ENCODE measurements around the gene BMP7. TPM values are rescaled to one million over a fixed set of nuclear protein-coding genes. Genes with fewer than 3 reads are reported as not detected.

Gene BMP7
- total RNA-seq, 1 donor: not detected

DNA sequence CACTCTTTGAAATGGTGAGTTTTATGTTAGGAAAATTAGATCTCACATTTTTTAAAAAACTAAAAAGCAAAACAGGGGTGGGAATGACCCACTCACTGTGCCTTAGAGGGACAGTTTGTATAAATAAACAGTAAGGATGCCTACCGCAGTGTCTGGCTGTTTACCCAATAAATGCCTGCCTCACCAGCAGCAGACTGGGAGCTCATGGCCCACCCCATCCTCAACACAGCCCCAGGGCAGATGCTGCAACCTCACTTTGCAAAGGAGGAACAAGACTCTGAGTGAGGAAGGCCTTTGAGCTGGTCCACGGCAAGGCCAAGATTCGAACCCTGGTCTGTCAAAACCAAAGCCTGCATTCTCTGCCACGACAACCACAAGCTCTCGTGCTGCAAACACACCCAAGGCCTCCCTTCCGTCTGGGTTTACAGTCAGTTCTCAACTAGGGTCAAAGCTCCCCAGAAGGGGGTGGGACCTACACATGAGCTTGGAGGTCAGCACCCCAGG is 77.8 kb downstream of the BMP7 start:
- TF ChIP-seq, protein P1, sequence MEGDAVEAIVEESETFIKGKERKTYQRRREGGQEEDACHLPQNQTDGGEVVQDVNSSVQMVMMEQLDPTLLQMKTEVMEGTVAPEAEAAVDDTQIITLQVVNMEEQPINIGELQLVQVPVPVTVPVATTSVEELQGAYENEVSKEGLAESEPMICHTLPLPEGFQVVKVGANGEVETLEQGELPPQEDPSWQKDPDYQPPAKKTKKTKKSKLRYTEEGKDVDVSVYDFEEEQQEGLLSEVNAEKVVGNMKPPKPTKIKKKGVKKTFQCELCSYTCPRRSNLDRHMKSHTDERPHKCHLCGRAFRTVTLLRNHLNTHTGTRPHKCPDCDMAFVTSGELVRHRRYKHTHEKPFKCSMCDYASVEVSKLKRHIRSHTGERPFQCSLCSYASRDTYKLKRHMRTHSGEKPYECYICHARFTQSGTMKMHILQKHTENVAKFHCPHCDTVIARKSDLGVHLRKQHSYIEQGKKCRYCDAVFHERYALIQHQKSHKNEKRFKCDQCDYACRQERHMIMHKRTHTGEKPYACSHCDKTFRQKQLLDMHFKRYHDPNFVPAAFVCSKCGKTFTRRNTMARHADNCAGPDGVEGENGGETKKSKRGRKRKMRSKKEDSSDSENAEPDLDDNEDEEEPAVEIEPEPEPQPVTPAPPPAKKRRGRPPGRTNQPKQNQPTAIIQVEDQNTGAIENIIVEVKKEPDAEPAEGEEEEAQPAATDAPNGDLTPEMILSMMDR (IDR thresholded peaks at IDR 0.05; ENCODE audit: extremely low read depth, low read depth, low read length): no peak
- no peak overlapping the region for H2AFZ ChIP-seq (ENCODE audit: low read length)
- no peaks in the 10 kb centered on the region for H3K79me2 ChIP-seq (ENCODE audit: insufficient read depth, low read length)
- no peaks in the 10 kb centered on the region for H3K27me3 ChIP-seq (ENCODE audit: insufficient read depth, low read length)
- H4K20me1 ChIP-seq (ENCODE audit: insufficient read depth, low read length): no peaks in the 10 kb centered on the region
- H3K9me3 ChIP-seq (ENCODE audit: low read depth, low read length): no peaks in the 10 kb centered on the region
- H3K27ac ChIP-seq (ENCODE audit: low read depth, low read length): no peak overlapping the region
- H3K36me3 ChIP-seq (ENCODE audit: insufficient read depth, low read length): no peaks in the 10 kb centered on the region
- DNase-seq (ENCODE audit: insufficient read length, low spot score, missing footprints): no peak
- no peak overlapping the region for H3K4me2 ChIP-seq (ENCODE audit: insufficient read depth, low read length)
- H3K4me1 ChIP-seq (ENCODE audit: insufficient read depth, low read length): no peaks in the 10 kb centered on the region
- H3K4me3 ChIP-seq (ENCODE audit: insufficient read depth, low read length): no peak overlapping the region

DNA sequence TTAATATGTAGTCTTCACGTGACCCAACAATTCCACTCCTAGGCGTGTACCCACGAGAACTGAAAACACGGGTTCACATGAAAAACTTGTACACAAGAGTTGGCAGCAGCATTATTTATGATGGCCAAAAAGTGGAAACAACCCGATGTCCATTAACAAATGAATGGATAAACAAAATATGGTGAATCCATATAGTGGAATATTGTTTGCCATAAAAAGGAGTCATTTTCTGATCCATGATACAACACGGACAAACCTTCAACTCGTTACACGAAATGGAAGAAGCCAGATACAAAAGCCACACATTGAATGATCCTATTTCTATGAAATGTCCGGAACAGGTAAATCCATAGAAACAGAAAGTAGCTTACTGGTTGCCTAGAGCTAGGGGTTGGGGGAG is 78.4 kb downstream of the BMP7 start:
- TF ChIP-seq, protein P1 (IDR thresholded peaks at IDR 0.05; ENCODE audit: extremely low read depth, low read depth, low read length): no peak
- no peak overlapping the region for H3K4me2 ChIP-seq (ENCODE audit: insufficient read depth, low read length)
- H3K27ac ChIP-seq (ENCODE audit: low read depth, low read length): no peak overlapping the region
- H4K20me1 ChIP-seq (ENCODE audit: insufficient read depth, low read length): no peaks in the 10 kb centered on the region
- H3K4me3 ChIP-seq (ENCODE audit: insufficient read depth, low read length): no peak overlapping the region
- no peaks in the 10 kb centered on the region for H3K4me1 ChIP-seq (ENCODE audit: insufficient read depth, low read length)
- H3K36me3 ChIP-seq (ENCODE audit: insufficient read depth, low read length): no peaks in the 10 kb centered on the region
- H3K79me2 ChIP-seq (ENCODE audit: insufficient read depth, low read length): no peaks in the 10 kb centered on the region
- no peaks in the 10 kb centered on the region for H3K9me3 ChIP-seq (ENCODE audit: low read depth, low read length)
- no peak for DNase-seq (ENCODE audit: insufficient read length, low spot score, missing footprints)
- no peak overlapping the region for H2AFZ ChIP-seq (ENCODE audit: low read length)
- H3K27me3 ChIP-seq (ENCODE audit: insufficient read depth, low read length): no peaks in the 10 kb centered on the region

DNA sequence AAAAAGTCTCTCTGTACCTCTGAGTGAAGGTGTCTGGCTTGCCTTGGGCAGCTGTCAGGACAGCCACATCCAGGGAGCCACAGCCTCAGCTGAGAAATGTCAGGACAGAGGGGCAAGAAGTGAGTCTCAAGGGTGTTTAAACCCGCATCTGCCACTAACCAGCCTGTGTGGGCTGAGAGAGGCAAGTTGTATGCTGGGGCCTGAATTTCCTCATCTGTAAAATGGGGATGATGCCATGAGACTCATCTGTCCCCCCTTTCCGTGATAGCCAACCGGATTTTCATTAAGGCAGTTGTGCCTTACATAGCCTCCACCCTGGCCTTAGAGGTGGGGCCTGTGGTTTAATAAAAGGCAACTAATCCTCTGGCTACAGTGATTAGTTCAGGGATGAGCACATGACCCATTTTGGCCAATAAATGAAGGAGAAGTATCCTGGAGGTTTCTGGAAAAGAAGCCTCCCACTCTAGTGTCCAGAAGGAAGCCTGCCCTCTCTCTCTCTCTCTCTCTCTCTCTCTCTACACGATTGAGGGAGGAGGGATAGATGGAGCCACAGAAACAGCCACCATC is 79.3 kb downstream of the BMP7 start:
- H3K4me3 ChIP-seq (ENCODE audit: insufficient read depth, low read length): no peak overlapping the region
- H3K4me2 ChIP-seq (ENCODE audit: insufficient read depth, low read length): no peak overlapping the region
- H3K4me1 ChIP-seq (ENCODE audit: insufficient read depth, low read length): no peaks in the 10 kb centered on the region
- H4K20me1 ChIP-seq (ENCODE audit: insufficient read depth, low read length): no peaks in the 10 kb centered on the region
- H3K36me3 ChIP-seq (ENCODE audit: insufficient read depth, low read length): no peaks in the 10 kb centered on the region
- no peak overlapping the region for H2AFZ ChIP-seq (ENCODE audit: low read length)
- H3K27ac ChIP-seq (ENCODE audit: low read depth, low read length): no peak overlapping the region
- DNase-seq (ENCODE audit: insufficient read length, low spot score, missing footprints): no peak
- no peaks in the 10 kb centered on the region for H3K9me3 ChIP-seq (ENCODE audit: low read depth, low read length)
- TF ChIP-seq, protein P1 (IDR thresholded peaks at IDR 0.05; ENCODE audit: extremely low read depth, low read depth, low read length): no peak
- no peaks in the 10 kb centered on the region for H3K79me2 ChIP-seq (ENCODE audit: insufficient read depth, low read length)
- H3K27me3 ChIP-seq (ENCODE audit: insufficient read depth, low read length): no peaks in the 10 kb centered on the region

DNA sequence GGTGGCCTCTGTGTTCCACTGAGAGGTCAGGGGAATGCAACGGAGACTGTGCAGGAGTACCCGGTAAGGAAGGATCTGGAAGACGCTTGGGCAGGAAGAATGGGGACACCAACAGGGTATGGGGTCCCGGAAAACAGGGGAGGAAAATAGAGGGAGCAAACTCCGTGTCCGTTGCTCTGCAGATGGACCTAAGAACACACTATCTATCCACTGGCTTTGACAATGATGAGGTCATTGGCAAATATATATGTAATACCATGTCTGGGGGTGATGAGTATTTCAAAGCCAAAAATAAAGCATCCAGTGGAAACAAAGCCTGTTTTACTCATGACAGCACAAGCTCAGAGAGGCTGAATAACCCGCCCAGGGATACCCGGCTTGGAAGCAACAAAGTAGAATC is 80.2 kb downstream of the BMP7 start:
- Histone ChIP-seq H3K4me2 (ENCODE audit: insufficient read depth, low read length) (no peak overlapping the region), H3K27ac (ENCODE audit: low read depth, low read length) (no peak overlapping the region)

More for the DNA sequence above, 80.2 kb downstream of the BMP7 start:
- no peak for DNase-seq (ENCODE audit: insufficient read length, low spot score, missing footprints)
- H3K79me2 ChIP-seq (ENCODE audit: insufficient read depth, low read length): no peaks in the 10 kb centered on the region
- H4K20me1 ChIP-seq (ENCODE audit: insufficient read depth, low read length): no peaks in the 10 kb centered on the region
- no peak overlapping the region for H2AFZ ChIP-seq (ENCODE audit: low read length)
- no peaks in the 10 kb centered on the region for H3K27me3 ChIP-seq (ENCODE audit: insufficient read depth, low read length)
- H3K36me3 ChIP-seq (ENCODE audit: insufficient read depth, low read length): no peaks in the 10 kb centered on the region
- H3K4me3 ChIP-seq (ENCODE audit: insufficient read depth, low read length): no peak overlapping the region
- TF ChIP-seq, protein P1 (IDR thresholded peaks at IDR 0.05; ENCODE audit: extremely low read depth, low read depth, low read length): no peak
- H3K9me3 ChIP-seq (ENCODE audit: low read depth, low read length): no peaks in the 10 kb centered on the region
- H3K4me1 ChIP-seq (ENCODE audit: insufficient read depth, low read length): no peaks in the 10 kb centered on the region

Measured in osteoblast (primary cell).